WTC11 (cell line): ENCODE data around the gene ZNF674. TPM values are rescaled to one million over a fixed set of nuclear protein-coding genes. Genes with fewer than 3 reads are reported as not detected.

Experiments
- ATAC-seq: fragments of 200-7000 bp; cut with Tn5 transposase; 2 replicates; pipeline ENCODE4 v1.10.0; 2021; ENCODE audit warnings: mild to moderate bottlenecking, moderate library complexity
- Bru-seq: library from RNA; stranded (reverse); fragments of 400-500 nt; gene quantifications from one replicate; lab custom pipeline; 2021; lab: Mats Ljungman, UMichigan
- CTCF ChIA-PET: fragments of 300-600 bp; sonication (Branson Sonifier 250); formaldehyde crosslinking; loops from one replicate; lab custom pipeline; 2021; ENCODE audit warnings: antibody characterized with exemption; lab: Charles Lee
- POLR2A ChIA-PET: fragments of 350-600 bp; sonication (Branson Sonifier 250); formaldehyde crosslinking; loops from one replicate; lab custom pipeline; 2021; ENCODE audit warnings: antibody characterized with exemption; lab: Charles Lee
- DNase-seq: peaks from one replicate; pipeline ENCODE4 v3.0.0; 2021; ENCODE audit warnings: low spot score
- H3K27ac Mint-ChIP-seq: 2 replicates; pipeline ENCODE4 v1.8.0; 2021; ENCODE audit warnings: mixed read lengths
- H3K27me3 Mint-ChIP-seq: 2 replicates; pipeline ENCODE4 v1.8.0; 2021; ENCODE audit warnings: low read depth, mild to moderate bottlenecking, moderate library complexity, mixed read lengths
- H3K36me3 Mint-ChIP-seq: 2 replicates; pipeline ENCODE4 v1.8.0; 2021; ENCODE audit warnings: mixed read lengths
- H3K4me1 Mint-ChIP-seq: 2 replicates; pipeline ENCODE4 v1.8.0; 2022; ENCODE audit warnings: mixed read lengths
- H3K4me3 Mint-ChIP-seq: 2 replicates; pipeline ENCODE4 v1.8.0; 2021; ENCODE audit warnings: mild to moderate bottlenecking, moderate library complexity, mixed read lengths
- H3K9me3 Mint-ChIP-seq: 2 replicates; pipeline ENCODE4 v1.8.0; 2021; ENCODE audit warnings: mixed read lengths
- FOXK1 ChIP-seq: sonication (generic); formaldehyde crosslinking; IDR thresholded peaks from 2 replicates; pipeline ENCODE4 v1.8.0; 2022; ENCODE audit warnings: mild to moderate bottlenecking, moderate library complexity, missing genetic modification reagents
- FOXP1 ChIP-seq: sonication (generic); formaldehyde crosslinking; IDR thresholded peaks from 2 replicates; pipeline ENCODE4 v1.8.0; 2022; ENCODE audit warnings: missing genetic modification reagents, mild to moderate bottlenecking, moderate library complexity, borderline replicate concordance
- GABPB1 ChIP-seq: sonication (generic); formaldehyde crosslinking; IDR thresholded peaks from 2 replicates; pipeline ENCODE4 v1.8.1; 2023; ENCODE audit warnings: mild to moderate bottlenecking, missing genetic modification reagents
- GRHL2 ChIP-seq: fragments of 250-450 bp; sonication (Bioruptor Pico); IDR thresholded peaks from 2 replicates; pipeline ENCODE4 v1.8.0; 2022; ENCODE audit warnings: mild to moderate bottlenecking, moderate library complexity; ENCODE audit not compliant: insufficient replicate concordance, severe bottlenecking
- SP1 ChIP-seq: sonication (generic); formaldehyde crosslinking; conservative IDR thresholded peaks from 2 replicates; pipeline ENCODE4 v1.8.1; 2022; ENCODE audit warnings: missing genetic modification reagents
- TEAD1 ChIP-seq: sonication (generic); formaldehyde crosslinking; IDR thresholded peaks from 2 replicates; pipeline ENCODE4 v1.8.0; 2022; ENCODE audit warnings: mild to moderate bottlenecking, missing genetic modification reagents
- ZNF416 ChIP-seq: fragments of 250-450 bp; sonication (Bioruptor Pico); IDR thresholded peaks from 2 replicates; pipeline ENCODE4 v1.9.0; 2021; ENCODE audit warnings: mild to moderate bottlenecking, inconsistent platforms
- long read RNA-seq, 3 experiments: library from RNA in 1 of 3; library from capped mRNA in 1 of 3; library from polyadenylated mRNA in 1 of 3; unstranded in 2 of 3; stranded (forward) in 1 of 3; transcript quantifications; one replicate each; pipeline ENCODE4 v2.0.0, GENCODE V29; 2021
- total RNA-seq: library from RNA; stranded (reverse); gene quantifications from 3 replicates; pipeline ENCODE4 v1.2.3, GENCODE V29; 2021
- TF ChIP-seq, protein P1 (sequence below): sonication (generic); formaldehyde crosslinking; IDR thresholded peaks from 2 replicates; pipeline ENCODE4 v1.8.0; 2022; ENCODE audit warnings: mild to moderate bottlenecking, missing genetic modification reagents
- TF ChIP-seq, protein P2 (sequence below): sonication (generic); formaldehyde crosslinking; IDR thresholded peaks from 2 replicates; pipeline ENCODE4 v1.8.0; 2023; ENCODE audit warnings: missing genetic modification reagents, mild to moderate bottlenecking, borderline replicate concordance
- TF ChIP-seq, protein P3 (sequence below): sonication (generic); formaldehyde crosslinking; IDR thresholded peaks from 2 replicates; pipeline ENCODE4 v1.8.1; 2022; ENCODE audit warnings: mild to moderate bottlenecking, moderate library complexity, missing genetic modification reagents
- TF ChIP-seq, protein P4 (sequence below): sonication (generic); formaldehyde crosslinking; IDR thresholded peaks from 2 replicates; pipeline ENCODE4 v1.8.0; 2022; ENCODE audit warnings: mild to moderate bottlenecking, missing genetic modification reagents
- TF ChIP-seq, protein P5 (sequence below): fragments of 250-450 bp; sonication (Bioruptor Pico); conservative IDR thresholded peaks from 2 replicates; pipeline ENCODE4 v1.9.0; 2021; ENCODE audit warnings: mild to moderate bottlenecking
- TF ChIP-seq, protein P6 (sequence below): sonication (generic); formaldehyde crosslinking; IDR thresholded peaks from 2 replicates; pipeline ENCODE4 v1.8.1; 2023; ENCODE audit warnings: mild to moderate bottlenecking, missing genetic modification reagents

Gene ZNF674
- total RNA-seq (4.4 to 7.6 TPM (median 7.0 TPM) in 3 replicates), Bru-seq, nascent RNA (percentile 56 among the genes with signal in this experiment)
- long read RNA-seq, experiment 1, partial matches to known transcripts, result 1 of 4 reads
- long read RNA-seq, experiment 1, other reads (novel, unspliced or antisense), result 3 of 4 reads
- long read RNA-seq, experiment 2, partial matches to known transcripts, result 1 of 4 reads
- long read RNA-seq, experiment 2, other reads (novel, unspliced or antisense), result 3 of 4 reads
- long read RNA-seq, experiment 3, partial matches to known transcripts, result 0 of 2 reads
- long read RNA-seq, experiment 3, other reads (novel, unspliced or antisense), result 2 of 2 reads

DNA sequence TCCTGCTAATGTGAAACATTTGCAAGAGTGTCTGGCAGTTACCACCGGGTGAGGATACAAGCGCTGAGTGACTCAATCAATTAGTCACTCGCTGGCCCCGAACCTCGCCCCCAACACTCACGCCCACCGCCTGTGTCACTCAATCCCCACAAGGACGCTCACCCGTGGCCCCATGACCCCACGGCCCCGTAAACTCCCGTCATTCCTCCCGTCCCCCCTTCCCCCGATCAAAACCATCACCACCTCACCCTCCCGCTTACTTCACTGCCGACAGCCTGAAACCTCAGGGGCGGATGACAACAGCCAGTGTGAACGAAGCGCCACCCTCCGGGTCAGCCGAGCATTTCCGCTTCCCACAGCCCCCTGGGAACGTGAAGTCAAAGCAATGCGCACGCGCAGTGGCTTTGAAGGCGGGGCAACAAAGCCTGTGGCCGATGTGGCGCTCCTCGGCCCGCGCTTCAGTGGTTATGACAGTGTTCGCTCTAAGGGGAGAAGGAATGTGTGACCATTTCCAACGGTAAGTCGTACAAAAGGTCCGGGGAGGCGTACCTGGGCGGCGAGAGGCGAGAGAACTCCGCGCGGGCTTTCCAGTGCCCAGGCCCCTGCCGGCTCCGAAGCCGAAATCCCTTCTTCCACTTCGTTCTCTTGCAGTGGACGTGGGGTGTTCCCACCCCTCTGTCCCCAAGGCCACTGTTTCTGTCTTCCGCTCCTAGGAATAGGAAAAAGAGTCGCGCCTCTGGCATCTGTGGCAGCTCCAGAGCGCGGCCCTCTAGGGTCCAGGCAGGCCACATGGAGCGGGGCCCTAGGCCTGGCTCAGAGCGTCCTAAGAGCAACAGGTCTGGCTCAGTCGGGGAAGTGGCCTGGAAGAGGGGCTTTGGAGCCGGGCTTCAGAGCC lies at the start of gene ZNF674:
ZNF674 (minus strand) TSS at position 311 of the 895 bp plus-strand sequence. CDS start 3,334 bp downstream, outside the sequence.
- Mint-ChIP-seq H3K9me3 (peaks cover 7% of the 10 kb centered on the region), H3K36me3 (peaks cover 26% of the 10 kb centered on the region), H3K4me3 (peak within 1 kb of the TSS; percentile 90), H3K27ac (peak within 1 kb of the TSS; percentile 69), H3K27me3 (no peaks in the 10 kb centered on the region), H3K4me1 (peaks cover 26% of the 10 kb centered on the region)
- ChIA-PET CTCF (no interaction called here), POLR2A (no interaction called here)
- TF ChIP-seq GRHL2 (CRISPR knock-in tag), result no peak
- TF ChIP-seq, protein P1, sequence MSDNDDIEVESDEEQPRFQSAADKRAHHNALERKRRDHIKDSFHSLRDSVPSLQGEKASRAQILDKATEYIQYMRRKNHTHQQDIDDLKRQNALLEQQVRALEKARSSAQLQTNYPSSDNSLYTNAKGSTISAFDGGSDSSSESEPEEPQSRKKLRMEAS (CRISPR knock-in tag), result 0 out of 2 replicates have a peak, but pooled peaks have one; percentile 47
- no peak for TF ChIP-seq TEAD1 (CRISPR knock-in tag)
- TF ChIP-seq, protein P2, sequence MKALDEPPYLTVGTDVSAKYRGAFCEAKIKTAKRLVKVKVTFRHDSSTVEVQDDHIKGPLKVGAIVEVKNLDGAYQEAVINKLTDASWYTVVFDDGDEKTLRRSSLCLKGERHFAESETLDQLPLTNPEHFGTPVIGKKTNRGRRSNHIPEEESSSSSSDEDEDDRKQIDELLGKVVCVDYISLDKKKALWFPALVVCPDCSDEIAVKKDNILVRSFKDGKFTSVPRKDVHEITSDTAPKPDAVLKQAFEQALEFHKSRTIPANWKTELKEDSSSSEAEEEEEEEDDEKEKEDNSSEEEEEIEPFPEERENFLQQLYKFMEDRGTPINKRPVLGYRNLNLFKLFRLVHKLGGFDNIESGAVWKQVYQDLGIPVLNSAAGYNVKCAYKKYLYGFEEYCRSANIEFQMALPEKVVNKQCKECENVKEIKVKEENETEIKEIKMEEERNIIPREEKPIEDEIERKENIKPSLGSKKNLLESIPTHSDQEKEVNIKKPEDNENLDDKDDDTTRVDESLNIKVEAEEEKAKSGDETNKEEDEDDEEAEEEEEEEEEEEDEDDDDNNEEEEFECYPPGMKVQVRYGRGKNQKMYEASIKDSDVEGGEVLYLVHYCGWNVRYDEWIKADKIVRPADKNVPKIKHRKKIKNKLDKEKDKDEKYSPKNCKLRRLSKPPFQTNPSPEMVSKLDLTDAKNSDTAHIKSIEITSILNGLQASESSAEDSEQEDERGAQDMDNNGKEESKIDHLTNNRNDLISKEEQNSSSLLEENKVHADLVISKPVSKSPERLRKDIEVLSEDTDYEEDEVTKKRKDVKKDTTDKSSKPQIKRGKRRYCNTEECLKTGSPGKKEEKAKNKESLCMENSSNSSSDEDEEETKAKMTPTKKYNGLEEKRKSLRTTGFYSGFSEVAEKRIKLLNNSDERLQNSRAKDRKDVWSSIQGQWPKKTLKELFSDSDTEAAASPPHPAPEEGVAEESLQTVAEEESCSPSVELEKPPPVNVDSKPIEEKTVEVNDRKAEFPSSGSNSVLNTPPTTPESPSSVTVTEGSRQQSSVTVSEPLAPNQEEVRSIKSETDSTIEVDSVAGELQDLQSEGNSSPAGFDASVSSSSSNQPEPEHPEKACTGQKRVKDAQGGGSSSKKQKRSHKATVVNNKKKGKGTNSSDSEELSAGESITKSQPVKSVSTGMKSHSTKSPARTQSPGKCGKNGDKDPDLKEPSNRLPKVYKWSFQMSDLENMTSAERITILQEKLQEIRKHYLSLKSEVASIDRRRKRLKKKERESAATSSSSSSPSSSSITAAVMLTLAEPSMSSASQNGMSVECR (CRISPR knock-in tag), result no peak
- peak; percentile 63 for TF ChIP-seq FOXK1 (CRISPR knock-in tag)
- TF ChIP-seq GABPB1 (CRISPR knock-in tag), result peak; percentile 89
- TF ChIP-seq, protein P3, sequence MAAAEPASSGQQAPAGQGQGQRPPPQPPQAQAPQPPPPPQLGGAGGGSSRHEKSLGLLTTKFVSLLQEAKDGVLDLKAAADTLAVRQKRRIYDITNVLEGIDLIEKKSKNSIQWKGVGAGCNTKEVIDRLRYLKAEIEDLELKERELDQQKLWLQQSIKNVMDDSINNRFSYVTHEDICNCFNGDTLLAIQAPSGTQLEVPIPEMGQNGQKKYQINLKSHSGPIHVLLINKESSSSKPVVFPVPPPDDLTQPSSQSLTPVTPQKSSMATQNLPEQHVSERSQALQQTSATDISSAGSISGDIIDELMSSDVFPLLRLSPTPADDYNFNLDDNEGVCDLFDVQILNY (CRISPR knock-in tag), result peak; percentile 40; the same call in 1 of the 2 replicates
- TF ChIP-seq SP1 (CRISPR knock-in tag), result 0 out of 2 replicates have a peak, but pooled peaks have one; percentile 46
- TF ChIP-seq, protein P4, sequence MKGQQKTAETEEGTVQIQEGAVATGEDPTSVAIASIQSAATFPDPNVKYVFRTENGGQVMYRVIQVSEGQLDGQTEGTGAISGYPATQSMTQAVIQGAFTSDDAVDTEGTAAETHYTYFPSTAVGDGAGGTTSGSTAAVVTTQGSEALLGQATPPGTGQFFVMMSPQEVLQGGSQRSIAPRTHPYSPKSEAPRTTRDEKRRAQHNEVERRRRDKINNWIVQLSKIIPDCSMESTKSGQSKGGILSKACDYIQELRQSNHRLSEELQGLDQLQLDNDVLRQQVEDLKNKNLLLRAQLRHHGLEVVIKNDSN (CRISPR knock-in tag), result 0 out of 2 replicates have a peak, but pooled peaks have one; percentile 9
- no peak for TF ChIP-seq FOXP1 (CRISPR knock-in tag)
- TF ChIP-seq, protein P5, sequence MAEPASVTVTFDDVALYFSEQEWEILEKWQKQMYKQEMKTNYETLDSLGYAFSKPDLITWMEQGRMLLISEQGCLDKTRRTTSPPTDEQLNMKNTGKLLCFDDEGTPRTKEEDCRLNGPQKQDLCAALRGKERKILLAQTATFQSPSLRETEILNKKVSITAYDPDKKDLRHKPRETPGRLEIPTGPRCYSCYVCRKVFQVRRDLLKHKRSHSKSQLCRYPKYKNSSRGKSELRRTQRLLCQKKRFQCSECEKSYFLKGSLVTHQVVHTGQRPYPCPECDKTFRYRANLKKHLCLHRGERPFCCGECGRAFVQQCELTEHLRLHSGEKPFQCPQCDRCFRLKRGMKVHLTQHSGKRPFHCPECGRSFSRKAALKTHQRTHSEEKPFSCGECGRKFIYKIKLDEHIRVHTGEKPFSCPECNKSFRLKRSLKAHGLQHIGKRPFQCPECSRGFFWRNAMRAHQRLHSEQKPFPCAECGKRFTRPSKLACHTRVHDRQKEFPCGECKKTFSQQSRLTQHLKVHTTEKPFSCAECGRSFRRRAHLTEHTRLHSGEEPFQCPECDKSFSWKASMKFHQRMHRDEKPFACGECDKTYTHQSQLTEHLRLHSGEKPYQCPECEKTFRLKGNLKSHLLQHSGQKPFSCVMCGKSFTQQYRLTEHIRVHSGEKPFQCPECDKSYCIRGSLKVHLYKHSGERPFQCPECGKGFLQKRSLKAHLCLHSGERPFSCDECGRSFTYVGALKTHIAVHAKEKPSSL (CRISPR knock-in tag), result no peak
- no peak for TF ChIP-seq ZNF416 (CRISPR knock-in tag)
- TF ChIP-seq, protein P6, sequence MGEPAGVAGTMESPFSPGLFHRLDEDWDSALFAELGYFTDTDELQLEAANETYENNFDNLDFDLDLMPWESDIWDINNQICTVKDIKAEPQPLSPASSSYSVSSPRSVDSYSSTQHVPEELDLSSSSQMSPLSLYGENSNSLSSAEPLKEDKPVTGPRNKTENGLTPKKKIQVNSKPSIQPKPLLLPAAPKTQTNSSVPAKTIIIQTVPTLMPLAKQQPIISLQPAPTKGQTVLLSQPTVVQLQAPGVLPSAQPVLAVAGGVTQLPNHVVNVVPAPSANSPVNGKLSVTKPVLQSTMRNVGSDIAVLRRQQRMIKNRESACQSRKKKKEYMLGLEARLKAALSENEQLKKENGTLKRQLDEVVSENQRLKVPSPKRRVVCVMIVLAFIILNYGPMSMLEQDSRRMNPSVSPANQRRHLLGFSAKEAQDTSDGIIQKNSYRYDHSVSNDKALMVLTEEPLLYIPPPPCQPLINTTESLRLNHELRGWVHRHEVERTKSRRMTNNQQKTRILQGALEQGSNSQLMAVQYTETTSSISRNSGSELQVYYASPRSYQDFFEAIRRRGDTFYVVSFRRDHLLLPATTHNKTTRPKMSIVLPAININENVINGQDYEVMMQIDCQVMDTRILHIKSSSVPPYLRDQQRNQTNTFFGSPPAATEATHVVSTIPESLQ (CRISPR knock-in tag), result no peak
- ATAC-seq, result peak; percentile 86
- DNase-seq, result peak; percentile 91
